COLO829 (cell line): ENCODE measurements around the gene ST6GALNAC4.
"Not testable (repeated sequence)": the region's sequence is repeated elsewhere in the genome, so short reads cannot be mapped to it uniquely, and the experiment has no call there.

Source experiments
- DNase-seq: peaks from one replicate; pipeline ENCODE4 v3.0.0; 2012; ENCODE audit warnings: low spot score

ST6GALNAC4 gene

DNA sequence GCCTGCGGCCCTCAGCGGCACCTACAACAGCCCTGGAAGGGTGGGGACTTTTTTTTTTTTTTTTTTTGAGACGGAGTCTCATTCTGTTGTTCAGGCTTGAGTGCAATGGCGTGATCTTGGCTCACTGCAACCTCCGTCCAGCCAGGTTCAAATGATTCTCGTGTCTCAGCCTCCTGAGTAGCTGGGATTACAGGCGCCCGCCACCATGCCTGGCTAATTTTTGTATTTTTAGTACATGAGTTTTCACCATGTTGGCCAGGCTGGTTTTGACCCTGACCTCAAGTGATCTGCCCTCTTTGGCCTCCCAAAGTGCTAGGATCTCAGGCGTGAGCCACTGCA, 46.7 kb downstream of the ST6GALNAC4 start:
- not testable (repeated sequence) for DNase-seq

DNA sequence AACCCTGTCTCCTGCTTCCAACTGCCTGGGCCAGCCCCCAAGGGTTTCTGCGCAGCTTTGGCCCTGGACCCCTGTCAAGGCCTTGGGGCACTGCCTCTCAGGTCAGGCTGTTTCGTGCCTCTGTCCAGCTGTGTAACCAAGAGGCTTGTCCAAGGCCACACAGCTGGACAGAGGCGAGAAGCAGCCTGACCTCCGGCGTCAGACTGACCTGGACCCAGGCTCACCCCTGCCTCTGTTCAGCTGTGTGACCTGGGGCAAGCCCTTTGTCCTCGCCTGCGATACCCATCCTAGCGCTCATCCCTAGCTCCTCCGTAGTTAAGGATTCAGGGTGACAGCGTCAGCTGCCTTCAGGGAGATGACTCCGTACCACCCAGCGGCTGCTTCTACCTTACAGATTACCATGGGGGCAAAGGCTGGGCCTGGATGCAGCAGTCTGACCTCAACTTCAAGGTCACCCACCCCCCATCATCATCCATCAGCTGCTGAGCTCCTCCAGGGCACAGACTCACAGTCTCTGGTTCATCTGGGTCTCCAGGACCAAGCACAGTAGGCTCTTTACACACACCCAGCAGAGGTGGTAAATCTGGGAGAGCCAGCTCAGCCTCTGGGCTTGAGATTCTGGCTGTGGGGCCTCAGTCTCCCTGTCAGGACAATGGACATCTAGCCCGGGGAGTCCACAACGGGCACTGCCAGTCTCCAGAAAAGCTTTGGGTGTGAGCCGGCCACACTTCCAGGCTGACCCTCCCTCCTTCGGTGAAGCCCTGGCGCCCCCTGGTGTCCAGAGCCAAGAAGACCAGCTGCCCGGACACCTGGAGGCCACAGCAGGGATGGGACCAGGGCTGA, 47.3 kb downstream of the ST6GALNAC4 start:
- peak; percentile 93 for DNase-seq

DNA sequence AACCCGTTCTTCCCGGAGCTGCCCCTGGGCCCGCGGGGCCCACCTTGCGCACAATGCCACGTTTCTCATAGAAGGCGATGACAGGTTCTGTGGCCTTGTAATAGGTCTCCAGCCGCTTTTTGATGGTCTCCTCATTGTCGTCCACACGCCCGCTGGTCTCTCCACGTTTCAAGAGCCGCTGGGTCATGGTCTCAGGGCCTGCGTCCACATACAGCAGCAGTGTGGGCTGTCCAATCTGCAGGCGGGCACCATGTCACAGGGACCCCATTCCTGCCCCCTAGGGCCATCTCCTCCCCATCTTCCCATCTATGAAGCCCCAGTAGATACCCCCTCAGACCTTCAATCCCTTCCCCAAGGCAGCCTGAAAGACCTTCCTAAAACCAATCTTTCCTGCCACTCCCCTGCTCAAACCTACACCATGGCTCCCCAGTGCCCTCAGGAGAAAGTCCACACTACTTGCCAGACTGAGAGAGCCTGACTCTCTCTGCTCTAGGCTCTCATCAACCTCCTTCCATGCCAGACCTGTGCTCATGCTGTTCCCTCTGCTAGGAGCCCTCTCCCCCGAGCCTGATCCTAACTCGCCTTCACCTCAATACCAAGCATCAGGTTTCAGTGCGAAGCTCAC, 48.5 kb downstream of the ST6GALNAC4 start:
- DNase-seq, result no peak

DNA sequence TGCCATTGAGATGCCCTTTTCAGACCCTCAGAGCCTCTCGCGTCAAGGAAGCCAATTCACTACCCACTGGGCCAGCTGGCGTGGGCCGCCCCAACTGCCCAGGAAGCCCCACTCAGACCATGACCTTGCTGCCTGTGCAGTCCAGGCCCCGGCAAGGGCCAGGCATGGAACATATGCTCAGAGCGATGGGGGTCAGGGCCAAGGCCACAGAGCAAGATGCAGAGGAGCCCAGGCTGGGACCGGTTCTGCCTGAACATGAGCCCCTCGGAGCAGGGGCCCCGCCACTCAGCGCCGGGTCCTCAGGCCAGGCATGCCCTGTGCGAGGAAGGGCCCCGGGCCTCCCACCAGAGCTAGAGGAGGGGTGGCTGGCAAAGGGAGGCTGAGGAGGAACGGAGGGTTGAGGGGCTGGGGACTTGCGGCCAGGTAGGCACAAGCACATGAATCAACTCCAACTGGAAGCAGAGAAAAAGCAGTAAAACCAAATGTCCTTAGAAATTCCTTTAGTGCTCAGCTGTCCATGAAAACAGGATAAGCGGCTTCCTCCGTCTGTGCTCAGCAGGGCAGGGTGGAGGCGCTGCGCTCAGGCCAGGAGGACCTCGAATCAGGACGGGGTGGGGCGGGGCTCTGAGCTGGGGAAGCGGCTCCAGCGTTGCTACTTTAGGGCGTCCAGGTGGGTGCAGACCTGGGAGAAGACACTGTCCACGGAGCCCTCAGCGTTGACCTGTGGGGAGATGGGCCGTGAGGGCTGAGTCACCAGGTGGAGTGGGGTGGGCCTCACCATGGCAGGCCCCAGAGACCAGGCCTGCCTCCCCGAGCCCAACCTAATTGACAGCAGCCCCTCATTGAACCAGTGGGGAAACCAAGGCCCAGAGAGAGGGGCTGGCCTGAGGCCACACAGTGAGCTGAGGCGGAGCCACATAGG, 49.2 kb downstream of the ST6GALNAC4 start:
- no peak for DNase-seq

DNA sequence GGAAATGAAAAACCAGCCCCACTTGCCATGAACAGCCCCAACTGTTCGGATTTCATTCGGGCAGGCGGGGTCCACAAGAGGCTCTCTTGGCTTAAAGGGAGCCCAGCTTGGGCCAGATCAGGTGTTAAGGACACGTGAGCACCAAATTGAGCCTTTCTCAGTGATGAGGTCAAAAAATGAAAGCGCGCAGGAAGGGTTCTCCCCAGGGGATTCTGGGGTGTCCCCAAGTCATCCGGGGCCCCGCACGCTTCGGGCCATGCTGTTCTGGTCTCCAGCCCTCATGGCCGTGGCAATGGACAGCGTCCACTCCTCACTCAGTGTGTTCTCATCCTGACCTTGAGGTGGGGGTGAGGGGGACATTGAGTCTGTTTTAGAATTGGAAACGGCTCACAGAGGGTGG, 50.3 kb downstream of the ST6GALNAC4 start:
- DNase-seq, result no peak

DNA sequence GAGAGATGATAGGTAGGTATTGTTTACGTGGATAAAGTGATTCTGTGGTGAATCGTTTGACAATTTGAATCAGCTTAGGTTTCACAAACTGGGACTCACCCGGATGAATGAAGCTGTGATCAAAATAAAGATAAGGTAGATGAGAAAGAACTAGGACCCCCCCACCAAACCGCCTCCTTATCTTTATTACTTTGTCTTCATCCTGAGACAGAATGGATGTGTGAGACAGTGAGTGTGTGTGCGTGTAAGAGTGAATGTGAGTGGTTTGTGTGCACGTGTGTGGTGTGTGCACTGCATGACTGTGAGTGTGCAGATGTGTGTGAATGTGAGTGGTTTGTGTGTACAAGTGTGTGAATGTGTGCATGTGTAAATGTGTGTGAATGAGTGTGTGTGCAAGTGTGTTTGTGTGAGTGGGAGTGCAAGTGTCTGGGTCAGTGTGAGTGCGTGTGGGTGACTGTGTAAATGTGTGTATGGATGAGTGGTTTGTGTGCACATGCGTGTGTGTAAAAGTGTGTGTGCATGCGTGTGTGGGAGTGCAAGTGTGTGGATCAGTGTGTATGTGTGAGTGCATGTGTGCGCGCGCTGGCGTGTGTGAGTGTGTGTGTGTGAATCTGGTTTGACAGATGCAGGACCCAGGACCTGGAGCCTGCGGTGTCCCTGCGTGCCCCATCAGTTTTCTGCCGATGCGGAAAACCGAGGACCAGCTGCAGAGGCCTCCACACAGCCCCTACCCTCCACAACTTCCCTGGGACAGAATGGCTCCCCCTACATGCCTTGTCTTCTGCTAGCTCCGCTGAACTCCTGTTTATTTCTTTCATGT, 51.0 kb downstream of the ST6GALNAC4 start:
- DNase-seq, result no peak

DNA sequence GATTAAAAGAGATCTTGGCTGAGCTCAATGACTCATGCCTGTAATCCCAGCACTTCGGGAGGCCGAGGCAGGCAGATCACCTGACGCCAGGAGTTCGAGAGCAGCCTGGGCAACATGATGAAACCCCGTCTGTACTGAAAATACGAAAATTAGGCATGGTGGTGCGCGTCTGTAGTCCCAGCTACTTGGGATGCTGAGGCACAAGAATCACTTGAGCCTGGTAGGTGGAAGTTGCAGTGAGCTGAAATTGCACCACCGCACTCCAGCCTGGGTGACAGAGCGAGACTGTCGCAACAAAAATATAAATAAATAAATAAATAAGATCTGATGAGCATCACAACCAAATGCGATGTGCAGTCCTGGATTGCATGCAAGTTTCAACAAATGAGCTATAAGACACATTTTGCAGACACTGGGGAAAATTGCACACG, 53.6 kb downstream of the ST6GALNAC4 start:
- no peak for DNase-seq

DNA sequence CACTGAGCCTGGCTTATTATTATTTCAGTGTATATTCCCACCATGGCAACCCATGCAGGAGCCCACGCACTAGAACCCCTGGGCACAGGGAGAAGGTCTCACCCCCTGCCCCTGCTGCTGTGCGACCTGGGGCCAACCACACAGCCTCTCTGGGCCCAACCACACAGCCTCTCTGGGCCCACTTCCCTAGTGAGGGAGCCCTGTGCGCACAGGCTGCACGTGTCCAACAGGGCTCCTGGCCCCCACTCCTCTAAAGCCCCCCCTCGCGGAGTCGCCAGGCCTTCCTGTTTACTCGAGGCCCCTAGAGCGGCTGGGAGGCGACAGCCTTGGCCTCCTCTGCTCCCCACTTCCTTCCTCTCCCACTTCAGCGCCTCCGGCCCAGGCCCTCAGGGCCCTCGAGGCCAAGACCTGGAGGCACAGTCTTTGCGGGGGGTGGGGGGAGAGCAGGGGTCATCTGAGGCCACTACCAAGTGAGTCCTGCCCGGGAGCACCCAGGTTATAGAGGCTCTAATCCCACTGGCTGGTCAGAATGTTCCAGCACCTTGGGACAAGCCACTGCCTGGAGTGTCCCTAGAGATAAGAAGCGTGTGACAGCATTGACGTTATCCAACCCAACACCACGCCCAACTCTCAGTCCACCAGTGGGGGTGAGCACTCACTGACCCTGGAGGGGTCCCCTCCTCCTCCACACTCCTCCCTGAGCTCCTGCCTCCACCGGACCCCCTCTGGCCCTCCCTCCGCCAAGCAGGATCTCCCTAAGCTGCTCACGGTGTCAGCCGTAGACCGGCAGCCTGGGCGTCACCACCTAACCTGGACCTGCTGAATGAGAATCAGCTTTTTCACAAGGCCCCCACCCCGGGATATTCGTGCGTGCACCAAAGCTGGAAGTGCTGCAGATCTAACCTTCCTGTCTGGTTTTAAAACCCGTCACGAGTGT, 54.5 kb downstream of the ST6GALNAC4 start:
- DNase-seq, result no peak

DNA sequence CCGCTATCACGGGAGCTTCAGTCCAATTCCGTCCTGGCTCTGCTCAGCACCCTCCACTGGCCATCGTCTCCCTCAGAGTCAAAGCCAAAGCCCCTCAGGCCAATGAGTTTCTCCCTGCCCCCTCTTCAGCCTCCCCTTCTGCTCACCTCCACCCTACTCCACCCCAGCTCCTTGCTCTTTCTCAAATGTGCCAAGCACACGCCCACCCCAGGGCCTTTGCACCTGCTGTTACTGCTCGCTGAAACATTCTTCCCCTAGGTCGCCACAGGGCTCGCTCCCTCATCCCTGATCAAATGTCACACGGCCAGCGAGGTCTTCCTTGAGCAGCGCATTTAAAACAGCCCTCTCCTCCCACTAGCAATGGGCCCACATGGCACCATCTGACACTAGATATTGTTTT, 56.1 kb downstream of the ST6GALNAC4 start:
- no peak for DNase-seq

DNA sequence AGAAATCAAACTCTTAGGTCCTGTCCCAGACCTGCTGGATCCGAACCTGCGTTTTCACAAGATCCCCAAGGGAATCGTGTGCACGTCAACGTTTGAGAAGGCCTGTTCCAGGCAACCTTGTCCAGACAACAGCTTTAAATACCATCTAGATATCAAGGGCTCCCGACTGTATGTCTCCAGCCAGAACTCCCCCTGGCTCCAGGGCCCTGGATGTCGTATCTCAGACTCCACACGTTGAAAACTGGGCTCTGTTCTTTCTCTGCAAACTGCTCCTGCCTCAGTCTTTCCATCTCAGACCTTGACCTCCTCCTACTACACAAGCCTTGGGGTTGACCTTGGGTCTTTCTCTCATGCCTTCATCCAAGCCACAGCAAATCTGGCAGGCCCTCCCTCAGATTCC, 56.6 kb downstream of the ST6GALNAC4 start:
- no peak for DNase-seq

DNA sequence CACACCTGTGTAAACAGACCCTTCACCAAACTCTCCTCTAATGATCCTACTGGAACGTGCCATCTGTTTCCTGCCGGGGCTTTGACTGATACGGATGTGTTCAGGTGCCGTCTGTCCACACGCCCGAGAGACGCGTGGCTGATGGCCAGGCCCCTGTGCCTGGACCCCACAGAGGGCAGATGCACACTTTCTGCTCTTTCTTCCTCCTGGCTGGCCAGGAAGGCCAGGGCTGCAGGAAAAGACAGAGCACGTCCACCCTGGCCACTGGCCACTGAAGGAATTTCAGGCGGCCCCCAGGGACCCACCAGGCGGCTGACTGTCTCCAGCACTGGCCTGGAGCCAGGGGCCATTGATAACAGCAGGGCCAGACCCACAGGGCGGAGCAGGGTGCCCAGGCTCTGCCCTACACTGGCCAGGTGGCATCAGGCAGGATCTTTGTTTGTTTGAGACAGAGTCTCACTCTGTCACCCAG, 58.8 kb downstream of the ST6GALNAC4 start:
- DNase-seq, result no peak
